Measurements from ENCODE around the gene ABHD5.

GRCh38 chr3:43755516-43756200, 64.9 kb downstream of the ABHD5 start:
- TF ChIP-seq EZH2 (IDR thresholded peaks at IDR 0.05) (no peak), FOXP2 (optimal IDR thresholded peaks at IDR 0.05; ENCODE audit: control extremely low read depth, extremely low read length, insufficient read depth) (no peak), POLR2AphosphoS5 (IDR thresholded peaks at IDR 0.05; ENCODE audit: borderline replicate concordance, low read depth, low read length) (no peak)

Measured in SK-N-MC (cell line).